Stimulated activated CD8-positive, alpha-beta memory T cell treated with anti-CD3 and anti-CD28 coated beads, Interleukin-15, amount 100 ng/mL, for 4 hours (primary cell): ENCODE measurements around the gene RABEP2.
A peak's percentile ranks its signal among the peaks of the same experiment; 100 is the strongest.
"Not testable (repeated sequence)": the region's sequence is repeated elsewhere in the genome, so short reads cannot be mapped to it uniquely, and the experiment has no call there.

Experiments used
- DNase-seq, 2 donors: peaks; one replicate each; pipeline ENCODE4 v3.0.0-alpha.2; 2020; ENCODE audit warnings: low read depth in 2 of 2

RABEP2 gene

GRCh38 chr16:28932339-28933141 is 7.5 kb upstream of the RABEP2 start:
- no peak for DNase-seq

GRCh38 chr16:28931801-28932225 is 6.8 kb upstream of the RABEP2 start, which contains the start of gene CD19:
Gene CD19, plus strand, starts transcription at chr16:28931971. Its CDS starts 30 bp downstream, at chr16:28932001.
- DNase-seq = no peak

DNA sequence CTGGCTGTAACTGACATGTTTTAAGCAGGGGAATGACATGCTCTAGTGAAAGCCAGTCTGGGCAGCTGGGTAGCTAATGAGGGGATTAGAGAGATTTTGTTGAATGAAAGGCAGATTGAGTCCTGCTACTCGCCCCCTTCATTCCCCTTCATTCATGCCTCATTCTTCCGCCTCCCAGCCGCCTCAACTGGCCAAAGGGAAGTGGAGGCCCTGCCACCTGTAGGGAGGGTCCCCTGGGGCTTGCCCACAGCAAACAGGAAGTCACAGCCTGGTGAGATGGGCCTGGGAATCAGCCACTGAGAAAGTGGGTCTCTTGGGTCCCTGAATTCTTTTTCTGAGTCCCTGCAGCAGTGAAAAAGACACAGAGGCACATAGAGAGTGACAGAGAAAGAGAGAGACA is 5.6 kb upstream of the RABEP2 start:
- DNase-seq = no peak

GRCh38 chr16:28930203-28930602 is 5.2 kb upstream of the RABEP2 start:
- no peak for DNase-seq

DNA sequence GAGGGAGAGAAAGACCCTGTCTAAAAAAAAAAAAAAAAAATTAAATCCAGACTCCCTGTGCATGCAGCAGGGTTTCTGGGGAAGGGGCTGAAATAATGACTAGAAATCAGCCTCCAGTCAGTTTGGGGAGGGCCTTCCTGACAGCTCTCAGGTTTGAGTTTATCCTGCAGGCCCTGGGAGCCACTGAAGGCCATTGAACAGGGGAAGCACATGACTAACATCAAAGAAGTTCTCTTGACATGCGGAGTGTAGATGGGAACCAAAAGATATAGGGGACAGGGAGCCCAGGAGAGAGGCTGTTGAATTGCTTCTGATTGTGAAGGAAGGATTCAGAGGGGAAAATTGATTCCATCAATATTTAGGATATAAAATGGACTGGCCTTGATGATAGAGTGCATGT is 2.8 kb upstream of the RABEP2 start:
- no peak for DNase-seq

DNA sequence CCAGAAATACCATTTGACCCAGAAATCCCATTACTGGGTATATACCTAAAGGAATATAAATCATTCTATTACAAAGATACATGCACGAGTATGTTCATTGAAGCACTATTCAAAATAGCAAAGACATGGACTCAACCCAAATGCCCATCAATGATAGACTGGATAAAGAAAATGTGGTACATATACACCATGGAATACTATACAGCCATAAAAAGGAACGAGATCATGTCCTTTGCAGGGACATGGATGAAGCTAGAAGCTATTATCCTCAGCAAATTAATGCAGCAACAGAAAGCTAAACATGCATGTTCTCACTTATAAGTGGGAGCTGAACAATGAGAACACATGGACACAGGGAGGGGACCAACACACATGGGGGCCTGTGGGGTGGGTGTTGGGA is 1.2 kb upstream of the RABEP2 start:
- not testable (repeated sequence) for DNase-seq

GRCh38 chr16:28925386-28926228 is 569 bp upstream of the RABEP2 start:
- DNase-seq = peak; percentile 59 to 69

DNA sequence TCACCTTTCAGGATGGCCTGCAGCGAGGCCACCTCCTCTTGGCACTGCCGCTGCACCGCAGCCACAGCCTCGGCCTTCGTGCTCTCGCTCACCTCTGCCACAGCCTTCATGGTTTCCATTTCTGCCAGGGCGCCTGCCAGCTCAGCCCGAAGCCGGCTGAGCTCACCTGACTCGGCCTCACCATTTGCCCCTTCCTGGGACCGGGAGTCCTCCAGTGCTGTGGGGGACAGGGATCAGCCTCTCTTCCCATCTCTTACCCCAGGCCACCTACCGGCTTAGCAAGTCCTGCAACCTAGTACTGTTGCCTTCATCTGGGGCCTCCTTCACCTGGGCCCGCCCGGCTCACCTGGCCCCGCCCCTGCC is 658 bp downstream of the RABEP2 start:
- DNase-seq = no peak

- no peak for DNase-seq
These were observed 1.2 kb downstream of the RABEP2 start for GRCh38 chr16:28923652-28924398.

GRCh38 chr16:28923231-28923587 is 1.8 kb downstream of the RABEP2 start:
- no peak for DNase-seq

DNA sequence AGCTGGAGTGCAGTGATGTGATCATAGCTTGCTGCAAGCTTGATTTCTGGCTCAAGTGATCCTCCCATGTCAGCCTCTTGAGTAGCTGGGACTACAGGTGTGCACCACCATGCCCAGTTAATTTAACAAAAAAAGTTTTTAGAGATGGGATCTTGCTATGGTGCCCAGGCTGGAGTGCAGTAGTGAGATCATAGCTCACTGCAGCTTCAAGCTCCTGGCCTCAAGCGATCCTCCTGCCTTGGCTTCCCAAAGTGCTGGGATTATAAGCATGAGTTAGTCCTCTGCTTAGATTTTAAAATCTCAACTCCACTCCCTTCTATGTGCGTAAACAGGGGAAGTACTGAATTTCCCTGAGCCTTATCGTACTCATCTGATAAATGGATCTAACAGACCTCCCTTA is 6.3 kb downstream of the RABEP2 start:
- no peak for DNase-seq

DNA sequence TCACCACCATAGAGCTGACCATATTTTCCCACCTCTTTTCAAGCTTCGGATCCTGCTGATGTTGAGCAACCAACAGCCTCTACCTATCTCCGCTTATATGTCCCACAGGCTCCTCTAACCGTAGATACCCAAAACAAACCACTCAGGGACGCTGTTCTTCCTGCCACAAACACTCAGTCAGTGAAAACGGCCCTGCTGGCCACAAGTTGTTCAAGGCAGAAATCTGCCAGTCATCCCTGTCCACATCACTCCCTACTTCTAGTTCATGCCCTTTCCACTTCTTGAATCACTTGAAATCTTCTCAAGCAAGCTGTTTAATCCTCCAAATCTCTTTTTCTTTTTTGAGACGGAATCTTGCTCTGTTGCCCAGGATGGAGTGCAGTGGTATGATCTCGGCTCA is 7.9 kb downstream of the RABEP2 start:
- DNase-seq = no peak

DNA sequence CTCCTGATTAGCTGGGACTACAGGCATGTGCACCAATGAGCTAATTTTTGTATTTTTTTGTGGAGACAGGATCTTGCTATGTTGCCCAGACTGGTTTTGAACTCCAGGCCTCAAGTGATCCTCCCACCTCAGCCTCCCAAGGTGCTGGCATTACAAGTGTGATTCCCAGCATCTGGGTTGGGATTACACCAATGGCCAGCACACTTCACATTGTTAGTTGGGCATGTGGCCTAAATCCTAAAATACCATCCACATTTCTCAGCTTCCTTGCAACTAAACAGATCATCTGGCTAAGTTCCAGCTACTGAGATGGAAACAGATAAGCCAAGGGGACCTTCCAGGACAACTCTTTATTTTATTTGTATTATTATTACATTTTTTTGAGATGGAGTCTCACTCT is 9.9 kb downstream of the RABEP2 start:
- no peak for DNase-seq

DNA sequence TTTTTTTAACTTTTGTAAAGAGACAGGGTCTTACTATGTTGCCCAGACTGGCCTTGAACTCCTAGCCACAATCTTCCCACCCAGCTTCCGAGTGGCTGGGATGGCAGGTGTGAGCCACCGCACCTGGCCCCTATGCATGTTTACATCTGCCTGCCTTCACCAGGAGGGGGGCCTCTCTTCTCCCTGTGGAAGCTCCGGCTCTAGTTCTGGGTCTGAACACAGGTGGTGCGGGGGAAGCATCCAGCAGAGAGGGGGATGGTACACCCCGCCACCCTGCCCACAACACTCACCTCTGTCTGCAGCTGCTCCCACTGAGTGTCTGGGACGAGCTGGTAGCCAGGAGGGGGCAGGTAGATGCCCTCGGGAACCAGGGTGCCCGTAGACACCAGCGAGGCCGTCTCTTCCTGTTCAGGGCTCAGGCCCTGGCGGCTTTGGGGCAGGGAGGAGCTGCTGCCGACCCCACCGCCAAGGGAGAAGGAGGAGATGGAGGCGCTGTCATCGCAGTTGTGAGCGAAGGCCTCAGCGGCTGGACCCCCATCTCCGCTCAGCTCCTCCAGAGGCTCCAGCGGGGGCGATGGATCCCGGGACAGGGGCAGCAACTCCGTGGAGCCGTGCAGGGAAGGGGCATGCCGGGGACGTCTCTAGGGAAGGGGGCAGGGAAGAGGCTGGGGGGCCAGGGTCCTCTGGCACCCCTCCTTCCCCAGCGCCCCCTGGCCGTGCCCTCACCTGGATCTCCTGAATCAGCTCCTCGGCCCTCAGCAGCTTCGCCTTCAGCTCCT is 10.9 kb downstream of the RABEP2 start:
- no peak for DNase-seq

DNA sequence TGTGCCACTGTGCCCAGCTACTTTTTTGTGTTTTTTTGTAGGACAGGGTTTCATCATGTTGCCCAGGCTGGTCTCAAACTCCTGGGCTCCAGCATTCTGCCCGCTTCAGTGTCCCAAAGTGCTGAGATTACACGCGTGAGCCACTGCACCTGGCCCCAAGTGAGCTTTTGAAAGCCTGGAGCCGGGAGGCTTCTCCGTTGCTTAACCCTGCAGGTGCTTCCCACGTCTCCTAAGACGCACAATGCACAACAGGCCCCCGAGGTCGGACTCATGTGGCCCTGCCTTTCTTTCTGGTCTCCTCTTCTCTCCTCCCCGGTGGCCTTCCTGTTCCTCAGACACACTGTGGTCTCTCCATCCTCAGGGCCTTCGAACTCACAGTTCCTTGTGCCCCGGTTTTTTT is 12.5 kb downstream of the RABEP2 start:
- DNase-seq = no peak

- no peak for DNase-seq
These were observed 14.7 kb downstream of the RABEP2 start for GRCh38 chr16:28910086-28911031.

DNA sequence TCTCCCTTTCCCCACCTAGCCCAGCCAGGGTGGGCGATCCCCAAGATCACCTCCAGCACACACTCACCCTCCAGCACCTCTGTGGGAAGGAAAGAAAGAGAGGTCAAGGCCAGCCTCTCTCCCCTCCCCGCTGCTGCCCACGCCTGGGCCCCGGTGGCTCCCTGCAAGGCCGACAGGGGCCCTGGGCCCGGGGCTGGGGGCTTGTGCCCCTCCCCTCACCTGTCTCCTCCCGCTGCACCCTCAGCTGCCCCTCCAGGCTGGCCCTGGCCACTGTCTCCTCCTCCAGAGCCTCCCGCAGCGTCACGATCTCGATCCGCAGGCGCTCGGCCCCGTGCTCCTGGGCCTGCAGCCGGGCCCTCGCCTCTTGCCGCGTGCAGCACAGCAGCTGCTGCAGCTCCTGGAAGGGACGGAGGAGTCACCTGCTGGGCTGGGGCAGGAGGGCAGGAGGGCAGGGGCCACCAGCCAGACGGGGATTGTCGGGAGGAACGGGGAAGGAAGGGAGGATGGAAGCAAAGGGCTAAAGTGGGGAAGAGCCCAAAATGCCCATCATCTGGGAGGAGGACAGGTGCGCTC is 19.2 kb downstream of the RABEP2 start:
- DNase-seq = no peak

DNA sequence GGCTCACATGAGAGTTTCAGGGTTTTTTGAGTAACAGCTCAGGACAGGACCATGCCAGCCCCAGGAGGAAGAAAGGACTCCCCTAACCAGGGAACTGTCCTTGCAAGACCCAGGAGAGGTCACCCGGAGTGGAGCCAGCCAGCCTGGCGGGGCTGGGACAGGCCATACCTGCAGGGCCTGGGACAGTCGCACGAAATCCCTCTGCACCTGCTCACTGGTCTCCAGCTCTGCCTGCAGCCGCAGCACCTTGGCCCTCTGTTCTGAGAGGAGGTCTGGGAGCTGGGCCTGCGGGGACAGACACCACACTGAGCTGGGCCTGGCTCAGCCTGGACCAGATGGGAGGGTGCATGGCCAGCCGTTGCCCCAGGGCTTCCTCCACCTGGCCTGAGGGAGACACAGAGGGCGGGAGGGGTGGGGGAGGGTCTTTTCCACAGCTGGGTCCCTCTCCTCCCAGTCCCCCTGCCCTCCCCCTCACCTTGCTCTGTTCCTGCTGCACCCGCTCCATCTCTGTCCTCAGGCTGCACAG is 19.7 kb downstream of the RABEP2 start:
- DNase-seq = no peak

- DNase-seq = no peak
These were observed 20.2 kb downstream of the RABEP2 start for GRCh38 chr16:28904828-28905227.

- DNase-seq = no peak
These were observed 20.7 kb downstream of the RABEP2 start for GRCh38 chr16:28904363-28904762.
